ENCODE data around the gene ECT2. TPM values are rescaled to one million over a fixed set of nuclear protein-coding genes. Genes with fewer than 3 reads are reported as not detected.

ECT2 gene
- total and polyA plus RNA-seq, 5 donors from 2014 or later: 1.1 to 2.9 (median 2.6) TPM

GRCh38 chr3:172869784-172870518 lies 119.4 kb downstream of the ECT2 start:
- H3K4me1 ChIP-seq (ENCODE audit: control insufficient read depth, insufficient read depth, low read length, poor library complexity, severe bottlenecking): no peaks in the 10 kb centered on the region
- no peaks in the 10 kb centered on the region for H3K36me3 ChIP-seq (ENCODE audit: control insufficient read depth, insufficient read depth, low read length)
- Mint-ChIP-seq H3K27ac (no peak overlapping the region), H3K36me3 (no peaks in the 10 kb centered on the region), H3K9me3 (peaks cover 0 to 3% (median 0%) of the 10 kb centered on the region in 7 donors), H3K4me1 (no peaks in the 10 kb centered on the region), H3K27me3 (peaks cover 5% of the 10 kb centered on the region), H3K4me3 (no peak overlapping the region)
- ATAC-seq (ENCODE audit: low read depth in 2 of 2) (no peak), DNase-seq (no peak)
- H3K27me3 ChIP-seq (ENCODE audit: control insufficient read depth, insufficient read depth, low read length): no peaks in the 10 kb centered on the region
- H3K4me3 ChIP-seq (ENCODE audit: low read depth, low read length): no peak overlapping the region
- H3K9me3 ChIP-seq (ENCODE audit: control insufficient read depth in 2 of 2, low read length in 2 of 2): no peaks in the 10 kb centered on the region
- H3K27ac ChIP-seq (ENCODE audit: insufficient read depth, low read length, poor library complexity, severe bottlenecking): no peak overlapping the region

Other genes starting within 250 kb of the ECT2 start
- gene TNFSF10, start 227.3 kb upstream of the ECT2 start, total RNA-seq: 29.1 TPM
- 10 to 100 TPM; 57.0 to 93.4 (median 60.7) TPM for gene TNFSF10, start 227.3 kb upstream of the ECT2 start, polyA plus RNA-seq
- 2.1 TPM for gene NCEH1, start 39.7 kb upstream of the ECT2 start, total RNA-seq
- under 1 TPM; 0.43 to 0.95 (median 0.59) TPM for gene NCEH1, start 39.7 kb upstream of the ECT2 start, polyA plus RNA-seq